ENCODE data around the gene KRTAP9-9. TPM values are rescaled to one million over a fixed set of nuclear protein-coding genes. Genes with fewer than 3 reads are reported as not detected.
"Not testable (repeated sequence)": the region's sequence is repeated elsewhere in the genome, so short reads cannot be mapped to it uniquely, and the experiment has no call there.

KRTAP9-9 gene
- total and polyA plus RNA-seq, 12 donors, result not detected

DNA sequence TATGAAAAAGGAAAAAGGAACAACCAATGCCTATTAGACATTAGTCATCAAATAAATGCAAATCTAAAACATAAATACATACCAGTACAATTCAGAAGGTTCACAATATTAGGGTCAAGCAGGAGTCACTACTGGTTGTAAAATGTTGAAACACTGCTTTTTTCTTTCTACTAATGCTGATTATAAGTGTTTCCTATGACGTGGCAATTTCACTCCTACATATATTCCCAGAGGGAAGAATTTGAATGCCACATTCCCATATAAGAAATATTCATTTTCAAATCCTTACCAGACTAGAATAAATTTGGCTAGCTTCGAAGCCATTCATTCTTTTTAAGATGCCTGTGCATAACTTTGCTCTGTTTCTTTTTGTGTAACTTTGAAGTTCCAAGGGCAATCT lies 31.4 kb upstream of the KRTAP9-9 start:
- Histone ChIP-seq H3K4me3 (no peak overlapping the region), H3K4me1 (no peaks in the 10 kb centered on the region), H3K27ac (no peak overlapping the region), H3K27me3 (peaks cover 0 to 20% (median 0%) of the 10 kb centered on the region in 7 donors), H3K36me3 (no peaks in the 10 kb centered on the region), H3K9me3 (peaks cover 0 to 13% (median 0%) of the 10 kb centered on the region in 11 donors)
- 62 to 64% methylated on average over 2 of the region's 2 CpGs for WGBS, 2 donors
- DNase-seq (no peak), ATAC-seq (no peak)
- intact Hi-C loops (cut with DNase I), result loop anchor here in 1 of 10 donors (10.0 kb wide), 1 partner anchor 59 kb away; the partner anchor contains the start of genes KRTAP4-3 and KRTAP4-4
- TF ChIP-seq, protein P1, sequence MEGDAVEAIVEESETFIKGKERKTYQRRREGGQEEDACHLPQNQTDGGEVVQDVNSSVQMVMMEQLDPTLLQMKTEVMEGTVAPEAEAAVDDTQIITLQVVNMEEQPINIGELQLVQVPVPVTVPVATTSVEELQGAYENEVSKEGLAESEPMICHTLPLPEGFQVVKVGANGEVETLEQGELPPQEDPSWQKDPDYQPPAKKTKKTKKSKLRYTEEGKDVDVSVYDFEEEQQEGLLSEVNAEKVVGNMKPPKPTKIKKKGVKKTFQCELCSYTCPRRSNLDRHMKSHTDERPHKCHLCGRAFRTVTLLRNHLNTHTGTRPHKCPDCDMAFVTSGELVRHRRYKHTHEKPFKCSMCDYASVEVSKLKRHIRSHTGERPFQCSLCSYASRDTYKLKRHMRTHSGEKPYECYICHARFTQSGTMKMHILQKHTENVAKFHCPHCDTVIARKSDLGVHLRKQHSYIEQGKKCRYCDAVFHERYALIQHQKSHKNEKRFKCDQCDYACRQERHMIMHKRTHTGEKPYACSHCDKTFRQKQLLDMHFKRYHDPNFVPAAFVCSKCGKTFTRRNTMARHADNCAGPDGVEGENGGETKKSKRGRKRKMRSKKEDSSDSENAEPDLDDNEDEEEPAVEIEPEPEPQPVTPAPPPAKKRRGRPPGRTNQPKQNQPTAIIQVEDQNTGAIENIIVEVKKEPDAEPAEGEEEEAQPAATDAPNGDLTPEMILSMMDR (IDR thresholded peaks at IDR 0.05), result no peak

DNA sequence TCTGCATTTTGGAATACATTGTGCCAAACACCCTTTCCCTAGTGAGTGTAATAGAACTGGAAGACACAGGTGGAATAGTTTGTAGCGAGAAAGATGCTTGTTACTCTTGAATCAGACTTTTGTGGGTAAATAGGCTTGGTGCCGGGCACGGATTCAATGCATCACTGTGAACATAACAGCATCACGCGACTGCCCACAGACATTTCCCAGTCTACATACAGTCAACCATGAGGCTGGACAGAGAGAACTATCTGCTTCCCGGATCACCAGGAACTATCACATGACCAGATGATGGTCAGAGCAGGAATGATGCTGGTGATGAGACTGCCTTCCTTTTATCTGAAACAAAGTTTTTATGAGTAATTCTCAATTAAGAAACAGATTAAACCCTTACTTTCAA lies 29.1 kb upstream of the KRTAP9-9 start:
- intact Hi-C loops (cut with DNase I), result loop anchor here in 1 of 10 donors (10.0 kb wide), 1 partner anchor 61 kb away; the partner anchor contains the start of genes KRTAP4-3 and KRTAP4-4
- H3K9me3 ChIP-seq, result no peaks in the 10 kb centered on the region

DNA sequence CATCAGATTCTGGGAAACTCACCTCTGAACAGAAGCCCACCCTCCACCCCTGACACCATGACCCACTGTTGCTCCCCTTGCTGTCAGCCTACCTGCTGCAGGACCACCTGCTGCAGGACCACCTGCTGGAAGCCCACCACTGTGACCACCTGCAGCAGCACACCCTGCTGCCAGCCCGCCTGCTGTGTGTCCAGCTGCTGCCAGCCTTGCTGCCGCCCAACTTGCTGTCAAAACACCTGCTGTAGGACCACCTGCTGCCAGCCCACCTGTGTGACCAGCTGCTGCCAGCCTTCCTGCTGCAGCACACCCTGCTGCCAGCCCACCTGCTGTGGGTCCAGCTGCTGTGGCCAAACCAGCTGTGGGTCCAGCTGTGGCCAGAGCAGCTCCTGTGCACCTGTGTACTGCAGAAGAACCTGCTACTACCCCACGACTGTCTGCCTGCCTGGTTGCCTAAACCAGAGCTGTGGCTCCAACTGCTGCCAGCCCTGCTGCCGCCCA lies 28.5 kb upstream of the KRTAP9-9 start, which contains the start of gene KRTAP9-2:
Gene KRTAP9-2, plus strand, starts transcription at position 51 of the 498 bp plus-strand sequence. Its CDS starts 7 bp downstream, at position 58.
- WGBS, 2 donors, result 56 to 61% methylated on average over 2 to 3 of the region's 4 CpGs
- not testable (repeated sequence) for H3K36me3 ChIP-seq, H3K27ac ChIP-seq, DNase-seq, H3K4me1 ChIP-seq, H3K9me3 ChIP-seq, H3K4me3 ChIP-seq, ATAC-seq
- intact Hi-C loops (cut with DNase I), result loop anchor here in 1 of 10 donors (10.0 kb wide), 1 partner anchor 62 kb away; the partner anchor contains the start of genes KRTAP4-3 and KRTAP4-4
- H3K27me3 ChIP-seq, result peaks cover 0 to 26% (median 10%) of the 10 kb centered on the region in 7 donors

More for the DNA sequence above, 29.1 kb upstream of the KRTAP9-9 start:
- ATAC-seq, result no peak
- Histone ChIP-seq H3K36me3 (no peaks in the 10 kb centered on the region), H3K4me1 (no peaks in the 10 kb centered on the region), H3K27ac (no peak overlapping the region), H3K4me3 (no peak overlapping the region), H3K27me3 (peaks cover 0 to 24% (median 4%) of the 10 kb centered on the region in 7 donors)
- TF ChIP-seq, protein P1 (IDR thresholded peaks at IDR 0.05), result no peak
- DNase-seq, result no peak
- WGBS, 2 donors, result 90 to 92% methylated on average over 6 of the region's 6 CpGs

DNA sequence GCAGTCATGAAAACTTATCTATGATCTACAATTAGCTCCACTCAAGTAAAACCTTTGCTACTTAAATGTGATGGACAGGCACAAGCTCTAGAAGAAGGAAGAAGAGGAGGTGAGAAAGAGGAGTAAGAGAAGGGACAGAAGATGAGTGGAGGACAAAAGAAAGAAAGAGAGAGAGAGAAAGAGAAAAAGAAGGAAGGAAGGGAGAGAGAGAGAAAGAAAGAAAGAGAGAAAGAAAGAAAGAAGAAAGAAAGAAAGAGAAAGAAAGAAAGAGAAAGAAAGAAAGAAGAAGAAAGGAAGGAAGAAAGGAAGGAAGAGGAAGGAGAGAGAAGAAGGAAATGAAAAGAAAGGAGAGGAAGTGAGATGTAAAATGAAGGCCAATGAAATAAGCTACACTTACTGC lies 25.1 kb upstream of the KRTAP9-9 start:
- DNase-seq (no peak), ATAC-seq (no peak)
- Histone ChIP-seq H3K4me3 (no peak overlapping the region), H3K4me1 (no peaks in the 10 kb centered on the region), H3K27ac (no peak overlapping the region), H3K36me3 (no peaks in the 10 kb centered on the region), H3K9me3 (no peaks in the 10 kb centered on the region), H3K27me3 (peaks cover 0 to 43% (median 30%) of the 10 kb centered on the region in 7 donors)
- TF ChIP-seq, protein P1 (IDR thresholded peaks at IDR 0.05), result no peak
- intact Hi-C loops (cut with DNase I), result loop anchor here in 1 of 10 donors (10.0 kb wide), 1 partner anchor 55 kb away; the partner anchor contains the start of gene KRTAP4-2

DNA sequence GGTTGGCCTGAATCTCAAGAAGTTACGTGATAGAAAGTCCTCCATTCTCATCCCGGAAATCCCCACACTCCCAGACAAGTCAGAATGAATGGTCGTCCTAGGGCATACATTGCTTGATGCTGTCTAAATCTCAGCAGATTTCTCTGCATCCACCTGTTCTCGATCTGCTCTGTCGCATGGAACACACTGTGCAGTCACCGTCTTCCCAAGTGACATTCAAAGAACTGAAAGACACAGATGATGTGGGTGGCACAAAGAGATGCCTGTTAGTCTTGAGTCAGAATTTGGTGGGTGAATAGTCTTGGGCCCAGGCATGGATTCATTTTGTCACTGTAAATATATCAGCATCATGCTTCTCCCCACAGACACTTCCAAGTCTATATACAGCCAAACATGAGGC lies 23.5 kb upstream of the KRTAP9-9 start:
- no peaks in the 10 kb centered on the region for H3K4me1 ChIP-seq
- no peaks in the 10 kb centered on the region for H3K9me3 ChIP-seq
- 82 to 83% methylated on average over 6 of the region's 6 CpGs for WGBS, 2 donors
- H3K27ac ChIP-seq, result no peak overlapping the region
- H3K4me3 ChIP-seq, result no peak overlapping the region
- H3K36me3 ChIP-seq, result no peaks in the 10 kb centered on the region
- TF ChIP-seq, protein P1 (IDR thresholded peaks at IDR 0.05), result no peak
- intact Hi-C loops (cut with DNase I), result loop anchor here in 1 of 10 donors (10.0 kb wide), 1 partner anchor 57 kb away; the partner anchor contains the start of gene KRTAP4-2
- DNase-seq (no peak), ATAC-seq (no peak)
- H3K27me3 ChIP-seq, result peaks cover 0 to 43% (median 26%) of the 10 kb centered on the region in 7 donors

DNA sequence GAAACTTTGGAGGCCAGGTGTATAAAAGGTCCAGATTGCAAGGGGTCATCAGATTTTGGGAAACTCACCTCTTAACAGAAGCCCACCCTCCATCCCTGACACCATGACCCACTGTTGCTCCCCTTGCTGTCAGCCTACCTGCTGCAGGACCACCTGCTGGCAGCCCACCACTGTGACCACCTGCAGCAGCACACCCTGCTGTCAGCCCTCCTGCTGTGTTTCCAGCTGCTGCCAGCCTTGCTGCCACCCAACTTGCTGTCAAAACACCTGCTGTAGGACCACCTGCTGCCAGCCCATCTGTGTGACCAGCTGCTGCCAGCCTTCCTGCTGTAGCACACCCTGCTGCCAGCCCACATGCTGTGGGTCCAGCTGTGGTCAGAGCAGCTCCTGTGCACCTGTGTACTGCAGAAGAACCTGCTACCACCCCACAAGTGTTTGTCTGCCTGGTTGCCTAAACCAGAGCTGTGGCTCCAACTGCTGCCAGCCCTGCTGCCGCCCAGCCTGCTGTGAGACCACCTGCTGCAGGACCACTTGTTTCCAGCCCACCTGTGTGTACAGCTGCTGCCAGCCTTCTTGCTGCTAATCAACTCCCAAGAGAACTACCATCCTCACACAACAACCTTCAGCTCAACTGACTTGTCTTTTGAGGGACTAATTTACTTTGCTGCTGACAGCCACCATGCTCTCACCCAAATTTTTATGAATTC lies 22.6 kb upstream of the KRTAP9-9 start, which contains the start of gene KRTAP9-3:
Gene KRTAP9-3, plus strand, starts transcription at position 51 of the 707 bp plus-strand sequence. Its CDS starts 53 bp downstream, at position 104.
- DNase-seq, H3K4me1 ChIP-seq, ATAC-seq, H3K4me3 ChIP-seq, H3K9me3 ChIP-seq, H3K36me3 ChIP-seq, H3K27ac ChIP-seq: not testable (repeated sequence)
- WGBS, 2 donors, result 70 to 87% methylated on average over 1 of the region's 1 CpG
- intact Hi-C loops (cut with DNase I), result loop anchor here in 1 of 10 donors (10.0 kb wide), 1 partner anchor 58 kb away; the partner anchor contains the start of gene KRTAP4-2
- H3K27me3 ChIP-seq, result peaks cover 0 to 43% (median 24%) of the 10 kb centered on the region in 7 donors

DNA sequence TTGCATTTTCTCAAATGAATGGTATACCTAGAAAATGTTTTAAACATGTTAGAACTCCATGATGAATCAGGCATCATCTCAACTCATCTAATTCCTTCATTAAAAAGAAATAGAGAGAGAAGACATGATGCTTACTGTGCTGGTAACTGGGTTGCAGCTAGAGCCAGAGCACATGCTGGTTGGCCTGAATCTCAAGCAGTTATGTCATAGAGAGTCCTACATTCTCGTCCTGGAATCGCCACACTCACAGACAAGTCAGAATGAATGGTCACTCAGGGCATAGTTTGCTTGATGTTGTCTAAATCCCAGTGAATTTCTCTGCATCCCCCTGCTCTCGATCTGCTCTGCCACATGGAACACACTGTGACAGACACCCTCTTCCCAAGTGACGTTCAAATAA lies 18.1 kb upstream of the KRTAP9-9 start:
- ATAC-seq, H3K4me3 ChIP-seq, H3K9me3 ChIP-seq, H3K36me3 ChIP-seq, DNase-seq, H3K4me1 ChIP-seq, H3K27ac ChIP-seq: not testable (repeated sequence)
- peaks cover 0 to 28% (median 16%) of the 10 kb centered on the region in 7 donors for H3K27me3 ChIP-seq
- intact Hi-C loops (cut with DNase I), result loop anchor here in 1 of 10 donors (10.0 kb wide), 1 partner anchor 62 kb away; the partner anchor contains the start of gene KRTAP4-2
- 62 to 67% methylated on average over 4 of the region's 4 CpGs for WGBS, 2 donors
